SK-N-SH (cell line): ENCODE results near the gene TCP10L.

Experiments used
- GABPA ChIP-seq: IDR thresholded peaks from 2 replicates; pipeline ENCODE4 v1.4.0; 2012; ENCODE audit warnings: low read depth, mild to moderate bottlenecking
- RFX5 ChIP-seq: IDR thresholded peaks from 2 replicates; pipeline ENCODE4 v1.6.1; 2012; ENCODE audit warnings: mild to moderate bottlenecking, improper control_type of control experiment, low read length
- TF ChIP-seq, protein P1 (sequence below): IDR thresholded peaks from 2 replicates; pipeline ENCODE4; 2012
- TF ChIP-seq, protein P2 (sequence below): fragments of 200-600 bp; sonication (generic); IDR thresholded peaks from 2 replicates; pipeline ENCODE4 v1.6.1; 2017; ENCODE audit warnings: antibody characterized with exemption, mild to moderate bottlenecking, moderate library complexity
- TF ChIP-seq, protein P3 (sequence below): IDR thresholded peaks from 2 replicates; pipeline ENCODE4 v1.4.0; 2012; ENCODE audit warnings: low read depth

DNA sequence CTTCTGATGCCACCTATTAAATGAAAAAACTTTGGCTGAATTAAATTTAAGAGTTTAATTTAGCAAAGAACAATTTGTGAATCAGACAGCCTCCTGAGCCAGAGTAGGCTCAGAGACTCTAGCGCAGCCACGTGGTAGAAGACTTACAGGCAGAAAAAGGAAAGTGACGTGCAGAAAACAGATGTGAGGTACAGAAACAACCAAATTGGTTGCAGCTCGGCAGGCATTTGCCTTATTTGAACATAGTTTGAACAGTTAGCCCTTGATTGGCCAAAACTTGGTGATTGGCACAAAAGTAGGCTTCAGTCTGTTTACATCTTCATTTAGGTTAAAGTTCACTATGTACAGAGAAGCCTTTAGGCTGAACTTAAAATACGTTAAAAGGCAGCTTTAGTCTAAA is 22.9 kb downstream of the TCP10L start:
- TF ChIP-seq, protein P1, sequence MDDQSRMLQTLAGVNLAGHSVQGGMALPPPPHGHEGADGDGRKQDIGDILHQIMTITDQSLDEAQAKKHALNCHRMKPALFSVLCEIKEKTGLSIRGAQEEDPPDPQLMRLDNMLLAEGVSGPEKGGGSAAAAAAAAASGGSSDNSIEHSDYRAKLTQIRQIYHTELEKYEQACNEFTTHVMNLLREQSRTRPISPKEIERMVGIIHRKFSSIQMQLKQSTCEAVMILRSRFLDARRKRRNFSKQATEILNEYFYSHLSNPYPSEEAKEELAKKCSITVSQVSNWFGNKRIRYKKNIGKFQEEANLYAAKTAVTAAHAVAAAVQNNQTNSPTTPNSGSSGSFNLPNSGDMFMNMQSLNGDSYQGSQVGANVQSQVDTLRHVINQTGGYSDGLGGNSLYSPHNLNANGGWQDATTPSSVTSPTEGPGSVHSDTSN: no peak
- TF ChIP-seq, protein P2, sequence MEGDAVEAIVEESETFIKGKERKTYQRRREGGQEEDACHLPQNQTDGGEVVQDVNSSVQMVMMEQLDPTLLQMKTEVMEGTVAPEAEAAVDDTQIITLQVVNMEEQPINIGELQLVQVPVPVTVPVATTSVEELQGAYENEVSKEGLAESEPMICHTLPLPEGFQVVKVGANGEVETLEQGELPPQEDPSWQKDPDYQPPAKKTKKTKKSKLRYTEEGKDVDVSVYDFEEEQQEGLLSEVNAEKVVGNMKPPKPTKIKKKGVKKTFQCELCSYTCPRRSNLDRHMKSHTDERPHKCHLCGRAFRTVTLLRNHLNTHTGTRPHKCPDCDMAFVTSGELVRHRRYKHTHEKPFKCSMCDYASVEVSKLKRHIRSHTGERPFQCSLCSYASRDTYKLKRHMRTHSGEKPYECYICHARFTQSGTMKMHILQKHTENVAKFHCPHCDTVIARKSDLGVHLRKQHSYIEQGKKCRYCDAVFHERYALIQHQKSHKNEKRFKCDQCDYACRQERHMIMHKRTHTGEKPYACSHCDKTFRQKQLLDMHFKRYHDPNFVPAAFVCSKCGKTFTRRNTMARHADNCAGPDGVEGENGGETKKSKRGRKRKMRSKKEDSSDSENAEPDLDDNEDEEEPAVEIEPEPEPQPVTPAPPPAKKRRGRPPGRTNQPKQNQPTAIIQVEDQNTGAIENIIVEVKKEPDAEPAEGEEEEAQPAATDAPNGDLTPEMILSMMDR: no peak
- TF ChIP-seq RFX5 (no peak), GABPA (no peak)
- TF ChIP-seq, protein P3, sequence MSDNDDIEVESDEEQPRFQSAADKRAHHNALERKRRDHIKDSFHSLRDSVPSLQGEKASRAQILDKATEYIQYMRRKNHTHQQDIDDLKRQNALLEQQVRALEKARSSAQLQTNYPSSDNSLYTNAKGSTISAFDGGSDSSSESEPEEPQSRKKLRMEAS: no peak
